C4-2B (cell line): ENCODE measurements around the gene RIPOR3.

ENCODE experiments used
- ZFX ChIP-seq: fragments of 450-650 bp; IDR thresholded peaks from 2 replicates; pipeline ENCODE4 v1.6.1; 2017
- TF ChIP-seq, protein P1 (sequence below): fragments of 450-650 bp; conservative IDR thresholded peaks from 2 replicates; pipeline ENCODE4 v1.5.1; 2017; ENCODE audit warnings: mild to moderate bottlenecking

DNA sequence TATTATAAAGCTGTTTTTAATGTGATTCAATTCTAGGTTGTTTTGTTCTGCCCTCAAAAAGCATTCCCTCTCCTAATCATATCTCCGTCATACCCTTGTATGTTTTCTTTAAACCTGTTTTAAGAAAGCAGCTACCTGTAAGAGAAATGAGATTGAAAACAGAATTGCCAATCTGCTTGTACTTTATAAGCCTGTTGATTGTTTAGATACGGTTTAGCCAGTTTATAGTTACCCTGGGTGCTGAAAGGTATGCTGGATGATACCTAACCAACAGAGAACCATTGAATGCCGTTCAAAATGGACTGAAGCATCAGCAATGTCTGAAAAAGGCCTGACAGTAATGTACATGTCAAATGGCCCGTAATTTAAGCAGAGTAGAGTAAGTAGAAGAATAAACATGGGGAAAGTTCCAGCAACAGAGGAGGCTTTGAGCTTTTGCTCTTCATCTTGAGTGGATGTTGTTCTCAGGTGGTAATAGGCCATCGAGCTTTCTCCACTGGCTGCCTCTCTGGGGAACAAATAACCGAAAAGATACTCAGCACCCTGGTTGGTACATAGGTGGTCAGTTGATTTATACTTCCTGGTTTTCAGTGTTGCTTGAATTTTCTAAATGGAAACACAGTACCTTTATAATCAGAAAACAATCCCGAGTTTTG, 153.7 kb downstream of the RIPOR3 start:
- TF ChIP-seq, protein P1, sequence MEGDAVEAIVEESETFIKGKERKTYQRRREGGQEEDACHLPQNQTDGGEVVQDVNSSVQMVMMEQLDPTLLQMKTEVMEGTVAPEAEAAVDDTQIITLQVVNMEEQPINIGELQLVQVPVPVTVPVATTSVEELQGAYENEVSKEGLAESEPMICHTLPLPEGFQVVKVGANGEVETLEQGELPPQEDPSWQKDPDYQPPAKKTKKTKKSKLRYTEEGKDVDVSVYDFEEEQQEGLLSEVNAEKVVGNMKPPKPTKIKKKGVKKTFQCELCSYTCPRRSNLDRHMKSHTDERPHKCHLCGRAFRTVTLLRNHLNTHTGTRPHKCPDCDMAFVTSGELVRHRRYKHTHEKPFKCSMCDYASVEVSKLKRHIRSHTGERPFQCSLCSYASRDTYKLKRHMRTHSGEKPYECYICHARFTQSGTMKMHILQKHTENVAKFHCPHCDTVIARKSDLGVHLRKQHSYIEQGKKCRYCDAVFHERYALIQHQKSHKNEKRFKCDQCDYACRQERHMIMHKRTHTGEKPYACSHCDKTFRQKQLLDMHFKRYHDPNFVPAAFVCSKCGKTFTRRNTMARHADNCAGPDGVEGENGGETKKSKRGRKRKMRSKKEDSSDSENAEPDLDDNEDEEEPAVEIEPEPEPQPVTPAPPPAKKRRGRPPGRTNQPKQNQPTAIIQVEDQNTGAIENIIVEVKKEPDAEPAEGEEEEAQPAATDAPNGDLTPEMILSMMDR: no peak
- TF ChIP-seq ZFX: no peak
